OCI-LY7 (cell line): ENCODE results near the gene LRTM1. TPM values are rescaled to one million over a fixed set of nuclear protein-coding genes. Genes with fewer than 3 reads are reported as not detected.

Experiments used
- BruUV-seq: library from RNA; stranded (reverse); fragments of 400-500 nt; replicated peaks from 2 replicates; lab custom pipeline; 2021; lab: Mats Ljungman, UMichigan
- CTCF ChIA-PET: fragments of 300-600 bp; sonication (Branson Sonifier 250); formaldehyde crosslinking; loops from one replicate; lab custom pipeline; 2022; ENCODE audit warnings: antibody characterized with exemption; ENCODE audit not compliant: unreplicated experiment; lab: Charles Lee
- POLR2A ChIA-PET: fragments of 300-600 bp; sonication (Branson Sonifier 250); formaldehyde crosslinking; loops from one replicate; lab custom pipeline; 2022; ENCODE audit warnings: antibody characterized with exemption; lab: Charles Lee
- DNase-seq: peaks from one replicate; pipeline ENCODE4 v3.0.0-alpha.2; 2015; ENCODE audit warnings: low spot score
- H2AFZ ChIP-seq: fragments of 200-600 bp; sonication (generic), shearing (Covaris generic); 2 replicates; pipeline ENCODE4 v1.6.1; 2014; ENCODE audit warnings: mild to moderate bottlenecking, antibody characterized with exemption, low read length, moderate library complexity
- H3K27ac ChIP-seq: fragments of 200-600 bp; sonication (generic); 2 replicates; pipeline ENCODE4 v1.5.1; 2014; ENCODE audit warnings: mixed run types, low read depth, mild to moderate bottlenecking, moderate library complexity, low read length, inconsistent platforms; ENCODE audit not compliant: poor library complexity, severe bottlenecking
- H3K36me3 ChIP-seq: fragments of 200-600 bp; sonication (generic); 2 replicates; pipeline ENCODE4 v1.6.1; 2014; ENCODE audit warnings: mild to moderate bottlenecking, antibody characterized with exemption, low read length, moderate library complexity, mixed read lengths; ENCODE audit not compliant: insufficient read depth
- H3K4me1 ChIP-seq: fragments of 200-600 bp; sonication (generic); 2 replicates; pipeline ENCODE4 v1.5.1; 2014; ENCODE audit warnings: mild to moderate bottlenecking, low read length; ENCODE audit not compliant: insufficient read depth, poor library complexity, severe bottlenecking
- H3K4me2 ChIP-seq: fragments of 200-600 bp; sonication (generic); 2 replicates; pipeline ENCODE4 v1.6.1; 2014; ENCODE audit warnings: mild to moderate bottlenecking, low read length
- H3K4me3 ChIP-seq: fragments of 200-600 bp; sonication (generic); 2 replicates; pipeline ENCODE4 v1.5.1; 2014; ENCODE audit warnings: mild to moderate bottlenecking, low read depth, low read length; ENCODE audit not compliant: poor library complexity, severe bottlenecking
- H3K79me2 ChIP-seq: fragments of 200-600 bp; sonication (generic); 2 replicates; pipeline ENCODE4 v1.6.1; 2016; ENCODE audit warnings: low read depth, mild to moderate bottlenecking, low read length, moderate library complexity, mixed read lengths; ENCODE audit not compliant: insufficient read depth
- H3K9me2 ChIP-seq: fragments of 200-600 bp; sonication (generic); 2 replicates; pipeline ENCODE4 v1.6.1; 2016; ENCODE audit warnings: mild to moderate bottlenecking, low read length, mixed read lengths; ENCODE audit not compliant: insufficient read depth
- H3K9me3 ChIP-seq: fragments of 200-600 bp; sonication (generic); 2 replicates; pipeline ENCODE4 v1.6.1; 2014; ENCODE audit warnings: mild to moderate bottlenecking, mixed run types, low read length, mixed read lengths
- H4K20me1 ChIP-seq: fragments of 200-600 bp; sonication (generic); 2 replicates; pipeline ENCODE4 v1.6.1; 2014; ENCODE audit warnings: mild to moderate bottlenecking, antibody characterized with exemption, low read length, moderate library complexity, mixed read lengths; ENCODE audit not compliant: insufficient read depth
- EZH2phosphoT487 ChIP-seq: fragments of 200-600 bp; sonication (generic); IDR thresholded peaks from 2 replicates; pipeline ENCODE4 v1.6.1; 2018; ENCODE audit warnings: low read depth, borderline replicate concordance, mild to moderate bottlenecking, mixed run types, antibody characterized with exemption, low read length, moderate library complexity, mixed read lengths
- intact Hi-C: fragments of 100-400 bp; cut with micrococcal nuclease; formaldehyde crosslinking; loops from one replicate; pipeline ENCODE4 v1.10.0; 2022; ENCODE audit not compliant: unreplicated experiment
- total RNA-seq, 2 experiments: library from RNA; depleted of rRNA in 1 of 2; stranded (reverse); fragments of >200 nt in 1 of 2; shearing (Covaris generic) in 1 of 2; gene quantifications; 2 replicates each; pipeline ENCODE4 v1.2.3, GENCODE V29; 2014 to 2022
- TF ChIP-seq, protein P1 (sequence below): fragments of 200-600 bp; sonication (generic); conservative IDR thresholded peaks from 2 replicates; pipeline ENCODE4 v1.5.1; 2014; ENCODE audit warnings: mild to moderate bottlenecking, antibody characterized with exemption, low read length, moderate library complexity, mixed read lengths

Gene LRTM1
- total RNA-seq, 2 experiments from 2014 or later, result not detected

DNA sequence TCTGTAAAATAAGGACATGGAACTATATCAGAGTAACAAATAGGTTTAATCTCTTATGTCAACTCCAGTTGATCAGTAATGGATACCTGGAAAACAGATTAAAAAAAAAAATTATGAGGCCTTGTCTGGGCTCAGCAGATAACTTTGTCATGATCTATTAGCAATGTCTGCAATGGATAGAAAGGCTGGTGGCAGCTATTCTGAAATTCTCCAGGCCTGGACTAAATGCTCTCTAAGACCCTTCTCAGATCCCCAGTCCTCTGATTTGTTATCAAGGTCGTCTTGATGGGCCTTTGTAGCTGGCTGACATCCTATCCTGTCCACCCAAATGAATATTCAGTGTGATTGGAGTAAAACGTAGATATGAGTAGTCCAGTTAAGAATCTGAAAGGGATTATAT lies 13.7 kb downstream of the LRTM1 start:
- Histone ChIP-seq H3K79me2 (no peaks in the 10 kb centered on the region), H3K27ac (no peak overlapping the region), H3K4me3 (no peak overlapping the region), H3K9me3 (no peaks in the 10 kb centered on the region), H3K4me2 (no peak overlapping the region), H2AFZ (no peak overlapping the region), H3K4me1 (no peaks in the 10 kb centered on the region), H3K9me2 (no peaks in the 10 kb centered on the region), H3K36me3 (no peaks in the 10 kb centered on the region), H4K20me1 (no peaks in the 10 kb centered on the region)
- TF ChIP-seq EZH2phosphoT487, result no peak
- TF ChIP-seq, protein P1, sequence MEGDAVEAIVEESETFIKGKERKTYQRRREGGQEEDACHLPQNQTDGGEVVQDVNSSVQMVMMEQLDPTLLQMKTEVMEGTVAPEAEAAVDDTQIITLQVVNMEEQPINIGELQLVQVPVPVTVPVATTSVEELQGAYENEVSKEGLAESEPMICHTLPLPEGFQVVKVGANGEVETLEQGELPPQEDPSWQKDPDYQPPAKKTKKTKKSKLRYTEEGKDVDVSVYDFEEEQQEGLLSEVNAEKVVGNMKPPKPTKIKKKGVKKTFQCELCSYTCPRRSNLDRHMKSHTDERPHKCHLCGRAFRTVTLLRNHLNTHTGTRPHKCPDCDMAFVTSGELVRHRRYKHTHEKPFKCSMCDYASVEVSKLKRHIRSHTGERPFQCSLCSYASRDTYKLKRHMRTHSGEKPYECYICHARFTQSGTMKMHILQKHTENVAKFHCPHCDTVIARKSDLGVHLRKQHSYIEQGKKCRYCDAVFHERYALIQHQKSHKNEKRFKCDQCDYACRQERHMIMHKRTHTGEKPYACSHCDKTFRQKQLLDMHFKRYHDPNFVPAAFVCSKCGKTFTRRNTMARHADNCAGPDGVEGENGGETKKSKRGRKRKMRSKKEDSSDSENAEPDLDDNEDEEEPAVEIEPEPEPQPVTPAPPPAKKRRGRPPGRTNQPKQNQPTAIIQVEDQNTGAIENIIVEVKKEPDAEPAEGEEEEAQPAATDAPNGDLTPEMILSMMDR, result no peak
- no TSS peak for BruUV-seq
- intact Hi-C loops, result no loop called here
- DNase-seq, result no peak
- ChIA-PET POLR2A (no interaction called here), CTCF (interaction anchor here (0.6 kb wide), 1 partner anchor 387 kb away, joined by 3 read pairs; no protein-coding TSS in a partner anchor)

DNA sequence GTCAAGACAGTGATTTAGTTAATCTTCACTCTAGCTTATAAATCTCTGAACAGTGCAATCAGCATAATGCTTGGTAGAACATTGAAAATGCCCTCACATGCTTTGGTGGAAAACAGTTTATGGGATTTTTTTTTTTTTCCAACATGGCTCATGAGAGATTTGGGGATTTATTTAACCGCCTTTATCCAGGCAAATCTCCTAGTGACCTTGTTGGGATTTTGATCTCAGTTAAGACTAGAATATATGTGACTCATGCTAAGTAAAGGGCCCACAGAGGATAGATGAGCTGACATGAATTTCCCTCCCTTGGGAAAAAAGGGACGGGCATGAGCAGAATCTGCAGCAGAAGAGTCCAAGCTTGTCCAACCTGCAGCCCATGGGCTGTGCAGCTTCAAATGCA lies 18.7 kb downstream of the LRTM1 start:
- Histone ChIP-seq H3K79me2 (no peaks in the 10 kb centered on the region), H3K4me1 (no peaks in the 10 kb centered on the region), H3K27ac (no peak overlapping the region), H3K9me3 (no peaks in the 10 kb centered on the region), H4K20me1 (no peaks in the 10 kb centered on the region), H3K4me2 (no peak overlapping the region), H3K9me2 (no peaks in the 10 kb centered on the region), H3K36me3 (no peaks in the 10 kb centered on the region), H3K4me3 (no peak overlapping the region), H2AFZ (no peak overlapping the region)
- BruUV-seq, result no TSS peak
- no peak for TF ChIP-seq EZH2phosphoT487
- intact Hi-C loops, result no loop called here
- CTCF ChIA-PET, result no interaction called here
- no peak for DNase-seq
- POLR2A ChIA-PET, result no interaction called here

DNA sequence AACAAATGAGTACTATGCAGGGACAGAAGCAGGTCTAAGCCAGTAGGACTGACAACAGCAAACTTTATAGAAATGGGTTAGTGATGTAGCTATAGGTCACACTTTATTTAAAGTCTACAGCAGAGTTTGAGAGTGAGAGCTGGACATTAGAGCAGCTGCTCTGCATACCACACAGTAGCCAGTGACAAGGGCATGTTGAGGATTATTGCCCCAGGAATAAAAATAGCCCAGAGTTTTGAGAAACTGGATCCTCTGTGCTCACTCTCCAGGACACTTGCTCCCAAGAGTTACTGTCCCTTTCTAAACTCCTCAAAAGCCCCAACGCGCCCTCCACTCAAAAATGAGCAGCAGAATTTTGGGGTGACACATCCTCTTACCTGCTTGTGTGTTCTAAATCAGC lies 21.1 kb downstream of the LRTM1 start:
- H4K20me1 ChIP-seq, result no peaks in the 10 kb centered on the region
- H3K79me2 ChIP-seq, result no peaks in the 10 kb centered on the region
- DNase-seq, result no peak
- TF ChIP-seq EZH2phosphoT487, result no peak
- TF ChIP-seq, protein P1, result no peak
- H3K4me3 ChIP-seq, result no peak overlapping the region
- no peaks in the 10 kb centered on the region for H3K9me3 ChIP-seq
- no peak overlapping the region for H3K4me2 ChIP-seq
- H3K27ac ChIP-seq, result no peak overlapping the region
- ChIA-PET POLR2A (interaction anchor here (0.6 kb wide), 1 partner anchor 20 kb away, joined by 3 read pairs; no protein-coding TSS in a partner anchor), CTCF (no interaction called here)
- BruUV-seq, result no TSS peak
- H2AFZ ChIP-seq, result no peak overlapping the region
- intact Hi-C loops, result no loop called here
- H3K36me3 ChIP-seq, result no peaks in the 10 kb centered on the region
- H3K4me1 ChIP-seq, result no peaks in the 10 kb centered on the region
- H3K9me2 ChIP-seq, result no peaks in the 10 kb centered on the region
